Hypothalamus (tissue), 51 donors: Measurements from ENCODE around the gene SLC6A11.

Experiments used
- DNase-seq, 51 donors: peaks; one replicate each; lab custom pipeline; 2025; lab: John Stamatoyannopoulos, UW

Gene SLC6A11

DNA sequence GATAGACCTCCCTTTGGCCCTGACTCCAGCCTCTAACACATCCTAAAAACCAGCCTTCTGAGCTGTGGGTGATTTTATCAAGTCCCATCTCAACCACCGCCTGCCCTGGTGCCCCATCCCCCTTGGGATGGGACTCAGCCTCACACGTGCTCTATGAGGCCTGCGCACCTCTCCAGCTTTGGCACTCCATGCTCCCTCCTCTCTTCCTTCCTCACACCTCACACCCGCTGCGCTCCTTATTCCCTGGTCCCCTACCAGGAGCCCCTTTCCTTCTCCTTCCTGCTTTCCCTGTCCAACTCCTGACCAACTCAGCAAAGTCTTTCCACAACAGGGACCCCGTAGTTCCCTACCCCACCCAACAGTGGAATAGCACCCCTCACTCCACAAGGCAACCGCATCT is 158.1 kb downstream of the SLC6A11 start:
- DNase-seq = no peak

DNA sequence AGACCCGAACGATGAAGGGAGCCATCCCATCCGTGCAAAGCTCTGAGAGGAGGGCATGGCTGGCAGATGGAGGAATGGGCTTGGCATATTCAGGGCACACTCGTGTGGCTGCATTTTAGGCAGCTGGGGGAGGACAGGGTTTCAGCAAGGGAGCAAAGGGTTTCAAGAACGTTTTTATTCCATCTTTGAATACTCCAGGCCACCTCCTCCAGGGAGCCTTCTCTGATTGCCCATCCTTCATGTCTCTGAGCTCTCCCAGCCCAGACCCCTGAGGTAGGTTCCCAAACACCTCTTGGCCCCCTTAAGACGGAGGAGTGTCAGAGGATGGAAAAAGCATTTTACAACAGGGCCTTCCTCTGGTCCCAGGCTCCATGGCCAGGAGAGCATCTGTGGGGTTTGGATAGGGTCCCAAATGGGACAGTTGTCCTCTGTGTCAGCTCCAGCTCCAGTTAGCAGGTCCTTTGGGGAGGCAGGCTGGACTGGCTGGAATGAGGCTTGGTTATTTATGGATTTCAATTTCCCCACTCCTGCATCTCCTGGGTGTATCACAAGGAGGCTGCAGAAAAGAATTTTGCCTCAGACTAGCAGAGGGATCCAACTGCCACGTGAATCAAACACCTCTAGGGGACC is 158.8 kb downstream of the SLC6A11 start:
- DNase-seq = peak in 2 of 51 donors; percentile 18 to 25

- no peak for DNase-seq
Observed at GRCh38 chr3:10975695-10976234, 159.7 kb downstream of the SLC6A11 start.

DNA sequence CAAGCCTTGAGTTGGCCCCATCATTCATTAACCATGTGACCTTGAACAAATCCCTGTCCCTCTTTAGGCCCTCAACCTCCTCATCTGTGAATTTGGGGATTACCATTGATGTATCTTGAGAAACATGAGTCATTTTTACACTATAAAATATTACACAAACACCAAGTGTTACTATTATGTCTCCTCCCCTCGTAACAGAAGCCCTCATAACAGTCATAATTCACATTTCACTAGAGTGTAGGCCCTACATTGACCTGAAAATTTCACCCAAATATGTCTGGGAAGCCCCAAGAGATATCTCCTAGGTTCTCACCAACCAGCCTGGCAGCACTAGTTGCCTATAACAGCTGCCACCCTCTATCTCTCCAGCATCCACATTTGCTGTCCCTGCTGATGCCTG is 160.7 kb downstream of the SLC6A11 start:
- DNase-seq = no peak

DNA sequence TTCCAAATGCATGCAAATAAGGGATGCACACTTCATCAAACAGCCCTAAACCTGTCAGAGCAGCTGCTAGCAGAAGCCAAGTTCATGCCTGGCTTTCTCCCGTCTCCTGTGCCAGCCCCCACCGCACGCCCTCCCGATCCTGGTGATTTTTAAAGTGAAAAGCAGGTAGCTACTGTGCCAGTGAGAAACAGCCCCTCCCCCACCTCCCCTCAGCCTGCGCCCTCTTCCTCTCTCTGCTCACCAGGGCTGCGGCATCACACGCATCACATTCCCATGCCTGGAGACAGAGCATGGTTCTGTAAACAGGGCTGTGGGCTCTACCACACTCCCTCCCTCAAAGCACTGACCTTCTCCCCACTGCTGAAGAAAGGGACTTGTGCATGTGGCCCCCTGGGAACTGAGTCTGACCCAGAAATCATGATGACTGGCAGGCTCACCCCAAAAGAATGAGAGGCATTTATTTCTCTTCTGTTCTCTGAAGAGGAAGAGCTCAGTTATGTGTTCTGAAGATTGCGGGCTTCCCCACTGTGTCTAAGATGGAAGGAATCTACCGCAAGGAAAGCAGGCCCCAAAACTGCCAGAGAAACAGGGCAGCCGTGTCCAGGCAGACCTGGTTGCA is 162.0 kb downstream of the SLC6A11 start:
- peak in 5 of 51 donors; percentile 15 to 66 (median 23) for DNase-seq

DNA sequence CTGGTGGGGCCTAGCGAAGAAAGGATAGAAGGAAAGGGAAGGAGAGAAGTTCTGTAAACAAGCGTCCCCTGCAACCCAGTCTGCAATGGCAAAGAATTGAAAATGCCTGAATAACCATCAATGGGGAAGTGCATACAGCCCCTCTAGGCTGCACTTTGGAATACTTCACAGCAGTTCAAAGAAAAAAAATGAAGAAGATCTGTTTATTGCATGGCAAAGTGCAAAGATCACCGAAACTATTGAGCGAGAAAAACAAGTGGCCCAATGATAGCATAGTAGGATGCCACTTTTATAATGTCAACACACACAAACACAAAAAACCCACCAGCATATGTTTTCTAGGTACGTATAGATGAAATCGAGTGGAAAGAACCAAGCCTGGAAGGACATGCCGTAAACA is 162.9 kb downstream of the SLC6A11 start:
- no peak for DNase-seq

DNA sequence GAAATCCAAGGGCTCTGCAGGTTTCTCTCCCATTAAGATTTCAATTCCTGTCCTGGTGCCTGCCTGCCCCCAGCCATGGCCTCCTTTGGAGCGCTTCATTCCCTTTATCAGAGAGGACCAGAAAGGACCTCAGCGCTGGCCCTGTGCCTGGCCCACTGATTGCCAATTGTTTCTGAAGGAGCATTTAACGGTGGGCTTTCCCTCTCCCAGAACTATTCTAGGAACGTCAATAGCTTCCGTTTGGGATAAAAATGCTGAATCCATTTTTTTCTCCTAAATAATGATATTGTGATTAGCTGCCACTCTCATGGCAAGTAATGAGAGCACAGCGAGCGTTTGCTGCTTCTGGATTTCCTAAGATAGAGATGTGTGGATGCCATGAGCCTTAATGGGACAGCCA is 164.3 kb downstream of the SLC6A11 start:
- DNase-seq = no peak

DNA sequence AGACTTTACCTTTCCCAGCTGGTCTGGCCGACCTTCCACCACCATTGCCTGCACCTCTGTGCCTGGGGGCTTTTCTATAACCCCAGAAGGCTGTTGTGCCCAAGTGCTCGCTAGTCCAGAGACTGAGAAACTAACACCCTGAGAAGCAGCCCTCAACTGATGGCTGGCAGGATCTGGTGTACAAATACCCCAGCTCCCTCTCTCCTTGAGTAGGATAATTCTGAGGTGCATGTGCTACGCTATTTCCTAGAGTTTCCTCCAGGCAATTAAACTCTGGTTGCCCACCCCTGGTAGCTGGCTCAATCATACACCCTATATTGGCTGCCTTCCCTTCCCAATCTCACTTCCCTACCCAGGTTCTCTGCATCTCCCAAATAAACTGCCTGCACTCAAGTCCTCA is 165.0 kb downstream of the SLC6A11 start:
- DNase-seq = no peak

DNA sequence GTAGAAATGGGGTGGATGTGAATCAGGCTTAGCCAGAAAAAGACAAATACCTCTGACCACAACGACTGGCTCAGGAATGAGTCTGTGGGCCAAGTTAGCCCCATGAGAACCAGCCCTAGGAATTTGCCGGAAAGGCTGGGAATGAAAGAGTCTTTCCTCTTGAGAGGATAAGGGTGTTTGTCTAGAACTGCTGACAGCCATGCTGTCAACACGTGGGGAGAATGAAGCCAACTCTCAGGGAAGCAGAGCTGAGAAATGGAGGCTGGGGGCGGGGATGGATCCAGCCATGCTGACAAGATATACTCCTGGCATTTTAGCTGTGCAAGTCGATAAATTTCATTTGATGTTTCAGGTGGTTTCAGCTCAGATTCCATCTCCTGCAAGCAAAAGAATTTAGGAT is 165.9 kb downstream of the SLC6A11 start:
- no peak for DNase-seq

DNA sequence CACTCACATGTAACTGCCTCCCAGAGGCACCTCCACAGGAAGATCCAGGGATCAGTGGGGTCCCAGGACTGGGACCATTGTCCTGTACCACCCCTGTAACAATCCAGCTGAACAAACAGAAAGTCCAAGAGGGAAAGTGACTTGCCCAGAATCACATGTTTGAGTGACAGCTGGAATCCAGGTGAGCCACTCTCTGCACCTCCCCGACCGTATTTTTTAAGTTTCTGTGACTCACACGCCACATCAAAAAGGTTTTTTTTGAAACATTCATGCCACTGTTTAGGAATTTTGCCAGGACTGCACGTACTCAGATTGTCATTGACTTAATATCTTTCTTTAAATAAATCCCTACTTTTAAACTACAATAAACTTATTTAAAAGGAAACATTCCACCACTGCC is 166.8 kb downstream of the SLC6A11 start:
- peak in 1 of 51 donors; percentile 50 for DNase-seq

DNA sequence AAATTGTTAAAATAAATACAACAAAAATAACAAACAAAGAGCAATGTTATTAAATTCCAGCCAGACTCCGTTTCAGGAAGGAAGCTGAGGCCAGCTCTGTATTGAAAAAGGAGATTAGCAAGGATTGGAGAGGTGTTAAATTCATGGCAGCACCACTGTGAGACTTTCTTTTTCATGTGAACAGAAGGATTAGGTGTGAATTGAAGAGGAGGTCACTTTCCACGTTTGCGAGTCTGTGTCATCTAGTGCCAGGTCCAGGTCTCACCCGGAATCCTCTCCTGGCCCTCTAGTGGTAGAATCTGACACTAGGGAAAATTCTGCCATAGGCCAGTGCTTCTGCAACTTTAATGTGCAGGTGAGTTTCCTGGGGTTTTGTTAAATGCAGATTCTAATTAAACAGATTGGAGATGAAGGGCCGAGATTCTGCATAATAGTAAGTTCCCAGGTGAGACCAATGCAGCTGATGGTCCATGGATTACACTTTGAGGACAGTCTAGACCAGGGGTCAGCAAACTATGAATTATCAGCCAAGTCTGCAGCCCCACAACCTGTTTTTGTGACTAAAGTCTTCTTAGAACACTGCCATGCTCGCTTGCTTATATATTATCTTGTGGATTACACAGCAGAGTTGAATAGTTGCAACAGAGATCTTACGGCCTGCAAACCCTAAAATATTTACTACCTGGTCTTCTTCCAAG is 167.3 kb downstream of the SLC6A11 start:
- peak in 19 of 51 donors; percentile 7 to 75 (median 36) for DNase-seq

DNA sequence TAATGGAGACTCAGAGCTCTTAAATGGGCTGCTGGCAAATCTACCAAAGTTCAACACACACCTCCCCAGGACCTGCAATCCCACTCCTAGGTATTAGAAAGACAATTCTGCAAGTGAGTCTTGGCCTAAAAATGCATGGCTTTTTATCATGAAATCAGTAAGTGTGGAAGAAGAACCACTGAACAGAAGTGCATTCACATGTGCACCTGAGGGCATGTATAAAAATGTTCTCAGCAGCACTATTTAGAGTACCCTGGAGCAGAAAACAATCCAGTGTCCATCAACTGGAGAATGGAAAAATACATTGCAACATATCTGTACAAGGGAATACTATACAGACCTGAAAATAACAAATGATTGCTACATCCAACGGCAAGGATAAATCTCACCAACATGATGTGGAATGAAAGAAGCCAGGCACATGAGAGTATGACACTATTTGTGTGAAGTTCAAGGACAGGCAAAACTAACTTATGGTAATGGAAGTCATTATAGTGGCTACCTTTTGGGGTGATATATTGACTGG is 168.4 kb downstream of the SLC6A11 start:
- no peak for DNase-seq

DNA sequence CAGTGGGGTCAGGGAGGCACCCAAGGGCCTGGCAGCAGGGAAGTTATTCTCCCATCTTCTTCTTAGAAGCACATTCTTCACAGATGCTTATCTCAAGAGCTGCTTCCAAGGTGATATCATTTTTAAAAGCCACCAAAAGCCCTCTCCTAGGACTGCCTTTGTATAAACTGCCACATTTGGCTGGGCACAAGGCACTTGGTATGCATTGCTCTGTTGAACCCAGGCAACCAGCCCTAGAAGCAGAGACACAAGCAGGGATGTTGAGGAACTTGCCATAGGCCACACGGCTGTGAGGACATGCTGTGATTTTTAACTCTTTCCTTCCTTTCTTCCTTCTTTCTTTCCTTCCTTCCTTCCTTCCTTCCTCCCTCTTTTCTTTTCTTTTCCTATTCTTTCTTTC is 169.2 kb downstream of the SLC6A11 start:
- no peak for DNase-seq

GRCh38 chr3:10986592-10986991 is 170.6 kb downstream of the SLC6A11 start:
- no peak for DNase-seq

DNA sequence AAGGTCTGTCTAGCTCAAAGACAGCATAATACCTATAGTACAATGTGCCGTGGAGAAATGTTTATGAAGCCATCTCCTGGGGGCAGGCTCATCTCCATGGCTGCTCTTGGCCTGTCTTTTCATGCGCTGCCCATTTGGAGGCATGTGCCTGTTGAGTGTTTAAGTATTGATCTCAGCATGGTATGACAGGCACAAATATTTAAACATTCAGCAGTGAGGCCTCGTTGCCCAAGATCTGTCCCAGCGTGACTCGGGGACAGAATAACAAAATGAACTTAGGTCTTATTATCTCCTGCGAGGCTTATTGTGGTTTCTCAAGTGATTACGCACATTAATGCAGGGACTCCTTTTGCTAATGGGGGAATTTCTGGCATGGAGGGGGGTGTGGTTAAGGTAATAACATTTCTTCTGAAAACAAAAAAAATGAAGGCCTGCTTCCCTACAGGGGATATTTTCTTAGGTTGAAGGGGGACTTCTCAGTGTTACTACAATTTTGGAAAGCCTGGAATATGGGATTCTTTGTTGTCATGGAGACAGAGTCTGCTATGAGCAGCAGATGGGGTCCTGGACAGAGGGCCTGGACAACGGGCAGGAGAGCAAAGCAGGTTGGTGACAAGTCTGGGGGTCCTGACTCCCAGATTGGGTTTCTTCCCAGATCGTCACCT is 172.1 kb downstream of the SLC6A11 start:
- no peak for DNase-seq

DNA sequence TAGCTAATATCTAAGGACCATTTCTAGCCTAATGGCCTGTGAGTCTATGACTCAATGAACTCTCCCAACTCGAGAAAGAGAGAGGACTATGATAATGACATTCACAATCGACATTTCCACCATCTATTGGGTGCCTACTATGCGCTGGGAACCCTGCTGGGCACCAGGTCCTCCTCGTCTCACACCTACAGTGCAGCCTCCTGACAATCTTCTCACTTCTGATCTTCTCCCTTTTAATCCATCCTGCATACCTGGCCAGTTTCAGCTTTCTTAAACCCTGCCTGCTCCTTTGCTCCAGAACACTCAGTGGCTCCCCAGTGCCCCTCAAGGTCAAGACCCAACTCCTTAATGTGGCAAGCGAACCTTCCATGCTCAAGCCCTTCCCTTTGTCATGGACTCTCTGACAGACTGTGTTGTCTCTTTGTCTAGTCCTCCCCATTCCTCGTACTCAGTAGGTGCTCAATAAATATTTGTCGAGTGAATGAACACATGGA is 173.0 kb downstream of the SLC6A11 start:
- no peak for DNase-seq
